Neuronal stem cell (in vitro differentiated cells): ENCODE results near the gene SETD7.

Experiments used
- DNase-seq: peaks from one replicate; pipeline ENCODE4 v3.0.0-alpha.2; 2013; ENCODE audit warnings: low spot score
- H2AFZ ChIP-seq: one replicate; pipeline ENCODE4 v1.6.1; 2013; ENCODE audit warnings: mild to moderate bottlenecking, low read length, inconsistent platforms
- H2AK5ac ChIP-seq: 2 replicates; pipeline ENCODE4 v1.6.1; 2013; ENCODE audit warnings: low read depth, mild to moderate bottlenecking, inconsistent platforms, low read length, moderate library complexity, mixed read lengths
- H2BK120ac ChIP-seq: 2 replicates; pipeline ENCODE4 v1.6.1; 2013; ENCODE audit warnings: low read depth, mild to moderate bottlenecking, inconsistent platforms, low read length, moderate library complexity, mixed read lengths
- H2BK12ac ChIP-seq: one replicate; pipeline ENCODE4 v1.6.1; 2013; ENCODE audit warnings: low read length, inconsistent platforms
- H2BK15ac ChIP-seq: 2 replicates; pipeline ENCODE4 v1.6.1; 2013; ENCODE audit warnings: mild to moderate bottlenecking, low read length, inconsistent platforms, mixed read lengths
- H2BK5ac ChIP-seq: one replicate; pipeline ENCODE4 v1.6.1; 2013; ENCODE audit warnings: inconsistent platforms, mild to moderate bottlenecking, low read length, moderate library complexity
- H3K14ac ChIP-seq: one replicate; pipeline ENCODE4 v1.6.1; 2013; ENCODE audit warnings: low read length, inconsistent platforms
- H3K18ac ChIP-seq: 2 replicates; pipeline ENCODE4 v1.6.1; 2013; ENCODE audit warnings: low read length, inconsistent platforms
- H3K23ac ChIP-seq: 2 replicates; pipeline ENCODE4 v1.6.1; 2013; ENCODE audit warnings: low read depth, mild to moderate bottlenecking, mixed read lengths, low read length, inconsistent platforms; ENCODE audit not compliant: poor library complexity
- H3K27ac ChIP-seq: replicated peaks from 3 replicates; pipeline ENCODE4 v1.5.1; 2013; ENCODE audit warnings: low read length, inconsistent platforms
- H3K27me3 ChIP-seq, 3 experiments: 2 replicates each; pipeline ENCODE4 v1.6.1; 2013; ENCODE audit warnings: low read length in 3 of 3, mild to moderate bottlenecking in 2 of 3, inconsistent platforms in 1 of 3, low read depth in 1 of 3, mixed read lengths in 1 of 3, moderate library complexity in 1 of 3; ENCODE audit not compliant: control insufficient read depth in 3 of 3, insufficient read depth in 3 of 3
- H3K36me3 ChIP-seq, 2 donors: replicated peaks in 1 of 2; 2 replicates each; pipeline ENCODE4 v1.6.1; 2013; ENCODE audit warnings: low read length in 2 of 2; ENCODE audit not compliant: control insufficient read depth in 2 of 2, insufficient read depth in 2 of 2
- H3K4ac ChIP-seq: 2 replicates; pipeline ENCODE4 v1.6.1; 2013; ENCODE audit warnings: inconsistent platforms, mild to moderate bottlenecking, low read length, moderate library complexity
- H3K4me1 ChIP-seq, 2 donors: 1 replicate in 1 of 2; 2 replicates in 1 of 2; pipeline ENCODE4 v1.6.1; 2013; ENCODE audit warnings: low read length in 2 of 2, low read depth in 1 of 2; ENCODE audit not compliant: control insufficient read depth in 2 of 2, insufficient read depth in 1 of 2
- H3K4me2 ChIP-seq: one replicate; pipeline ENCODE4 v1.6.1; 2013; ENCODE audit warnings: mild to moderate bottlenecking, low read length, inconsistent platforms; ENCODE audit not compliant: insufficient read depth, poor library complexity, severe bottlenecking
- H3K4me3 ChIP-seq, 2 donors: 2 replicates each; pipeline ENCODE4 v1.5.1; 2013; ENCODE audit warnings: low read length in 2 of 2, mild to moderate bottlenecking in 2 of 2, inconsistent platforms in 1 of 2, moderate library complexity in 1 of 2
- H3K79me1 ChIP-seq: one replicate; pipeline ENCODE4 v1.6.1; 2013; ENCODE audit warnings: low read depth, mild to moderate bottlenecking, inconsistent platforms, low read length, moderate library complexity
- H3K9ac ChIP-seq: one replicate; pipeline ENCODE4 v1.6.1; 2013; ENCODE audit warnings: mild to moderate bottlenecking, low read depth, low read length, inconsistent platforms; ENCODE audit not compliant: poor library complexity
- H3K9me3 ChIP-seq, 2 donors: replicated peaks in 1 of 2; 2 replicates each; pipeline versions ENCODE3 to v1.6.1; 2013; ENCODE audit warnings: low read length in 2 of 2, mild to moderate bottlenecking in 2 of 2, inconsistent platforms in 1 of 2, low read depth in 1 of 2, mixed read lengths in 1 of 2, moderate library complexity in 1 of 2; ENCODE audit not compliant: control insufficient read depth in 2 of 2, insufficient read depth in 1 of 2
- H4K8ac ChIP-seq: one replicate; pipeline ENCODE4 v1.6.1; 2013; ENCODE audit warnings: low read depth, mild to moderate bottlenecking, inconsistent platforms, low read length, moderate library complexity
- H4K91ac ChIP-seq: one replicate; pipeline ENCODE4 v1.6.1; 2013; ENCODE audit warnings: low read length, low read depth, mild to moderate bottlenecking, inconsistent platforms; ENCODE audit not compliant: poor library complexity
- WGBS, 2 donors: extraction: QIAGEN DNeasy Blood & Tissue Kit; methylation state at CpG; one replicate each; pipeline ENCODE4 v1.1.7; 2013; ENCODE audit warnings: missing lambda C conversion rate in 2 of 2, mixed read lengths in 1 of 2; ENCODE audit not compliant: insufficient read length in 2 of 2, insufficient replicate concordance in 1 of 2; ENCODE audit errors: extremely low coverage in 2 of 2; 5-methylcytosine and 5-hydroxymethylcytosine counted together

Gene SETD7

DNA sequence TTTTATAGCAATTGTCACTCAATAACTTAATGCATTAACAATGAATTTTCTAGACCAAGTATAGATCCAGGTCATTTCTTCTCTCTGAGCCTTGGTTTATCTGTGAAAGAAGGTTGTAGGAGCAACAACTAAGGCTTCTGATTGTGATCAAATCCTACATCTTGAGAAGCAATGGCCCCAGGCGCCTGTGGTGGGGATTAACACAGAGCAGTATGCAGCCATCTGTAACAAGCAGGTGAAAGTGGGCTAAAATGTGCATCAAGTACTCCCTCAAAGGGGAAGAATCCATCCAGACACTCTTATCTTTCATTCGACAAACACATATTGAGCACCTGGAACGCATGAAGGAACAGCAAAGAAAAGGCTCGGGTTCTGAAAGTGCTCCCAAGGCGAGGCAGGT, 19.1 kb upstream of the SETD7 start:
- Histone ChIP-seq H3K4me3 (no peak overlapping the region), H3K4ac (no peak overlapping the region), H4K91ac (no peak overlapping the region), H3K9ac (no peak overlapping the region), H3K27me3 (peaks cover 0 to 4% (median 0%) of the 10 kb centered on the region in 3 experiments), H2BK120ac (no peak overlapping the region), H2BK5ac (no peak overlapping the region), H2AFZ (no peak overlapping the region), H2BK15ac (no peak overlapping the region), H3K36me3 (no peaks in the 10 kb centered on the region), H3K27ac (no peak overlapping the region), H4K8ac (no peak overlapping the region), H3K18ac (no peak overlapping the region), H2BK12ac (no peak overlapping the region), H3K9me3 (no peaks in the 10 kb centered on the region), H3K23ac (no peak overlapping the region), H3K4me1 (peaks cover 0 to 2% of the 10 kb centered on the region in 2 donors), H3K4me2 (no peak overlapping the region), H2AK5ac (no peak overlapping the region), H3K79me1 (no peaks in the 10 kb centered on the region), H3K14ac (no peak overlapping the region)
- no CpG with 5 or more reads among the region's 5 CpGs for WGBS, 2 donors
- DNase-seq, result no peak

DNA sequence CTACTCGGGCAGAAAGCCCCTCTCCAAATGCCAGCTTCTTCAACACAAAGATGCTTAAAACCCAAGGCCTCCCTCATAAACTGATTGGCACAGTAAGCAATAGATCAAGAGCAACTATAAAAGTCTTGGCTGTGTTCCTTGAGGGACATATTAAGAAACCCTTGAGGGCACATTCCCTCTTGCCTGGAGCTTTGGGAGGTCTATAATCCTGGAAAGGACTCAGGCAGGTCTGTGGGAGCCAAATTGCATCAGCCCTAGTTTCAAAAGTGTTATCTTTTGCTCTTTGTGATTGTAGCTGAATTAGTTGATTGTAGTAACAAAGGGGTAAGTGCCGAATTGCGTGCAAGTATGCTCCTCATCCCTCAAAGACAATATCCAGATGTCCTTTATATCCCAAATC, 18.6 kb upstream of the SETD7 start:
- H2BK12ac ChIP-seq, result no peak overlapping the region
- H3K27ac ChIP-seq, result no peak overlapping the region
- H3K4me3 ChIP-seq, result no peak overlapping the region
- WGBS, 2 donors, result no CpG with 5 or more reads among the region's 3 CpGs
- no peak overlapping the region for H2BK120ac ChIP-seq
- no peak overlapping the region for H2BK5ac ChIP-seq
- H3K79me1 ChIP-seq, result no peaks in the 10 kb centered on the region
- peaks cover 0 to 4% (median 0%) of the 10 kb centered on the region in 3 experiments for H3K27me3 ChIP-seq
- H3K18ac ChIP-seq, result no peak overlapping the region
- no peak overlapping the region for H3K23ac ChIP-seq
- DNase-seq, result no peak
- no peak overlapping the region for H2AFZ ChIP-seq
- H4K91ac ChIP-seq, result no peak overlapping the region
- no peak overlapping the region for H2BK15ac ChIP-seq
- H3K36me3 ChIP-seq, result no peaks in the 10 kb centered on the region
- H3K9me3 ChIP-seq, result no peaks in the 10 kb centered on the region
- peaks cover 0 to 2% of the 10 kb centered on the region in 2 donors for H3K4me1 ChIP-seq
- no peak overlapping the region for H4K8ac ChIP-seq
- H3K9ac ChIP-seq, result no peak overlapping the region
- H3K14ac ChIP-seq, result no peak overlapping the region
- H3K4ac ChIP-seq, result no peak overlapping the region
- H2AK5ac ChIP-seq, result no peak overlapping the region
- H3K4me2 ChIP-seq, result no peak overlapping the region

DNA sequence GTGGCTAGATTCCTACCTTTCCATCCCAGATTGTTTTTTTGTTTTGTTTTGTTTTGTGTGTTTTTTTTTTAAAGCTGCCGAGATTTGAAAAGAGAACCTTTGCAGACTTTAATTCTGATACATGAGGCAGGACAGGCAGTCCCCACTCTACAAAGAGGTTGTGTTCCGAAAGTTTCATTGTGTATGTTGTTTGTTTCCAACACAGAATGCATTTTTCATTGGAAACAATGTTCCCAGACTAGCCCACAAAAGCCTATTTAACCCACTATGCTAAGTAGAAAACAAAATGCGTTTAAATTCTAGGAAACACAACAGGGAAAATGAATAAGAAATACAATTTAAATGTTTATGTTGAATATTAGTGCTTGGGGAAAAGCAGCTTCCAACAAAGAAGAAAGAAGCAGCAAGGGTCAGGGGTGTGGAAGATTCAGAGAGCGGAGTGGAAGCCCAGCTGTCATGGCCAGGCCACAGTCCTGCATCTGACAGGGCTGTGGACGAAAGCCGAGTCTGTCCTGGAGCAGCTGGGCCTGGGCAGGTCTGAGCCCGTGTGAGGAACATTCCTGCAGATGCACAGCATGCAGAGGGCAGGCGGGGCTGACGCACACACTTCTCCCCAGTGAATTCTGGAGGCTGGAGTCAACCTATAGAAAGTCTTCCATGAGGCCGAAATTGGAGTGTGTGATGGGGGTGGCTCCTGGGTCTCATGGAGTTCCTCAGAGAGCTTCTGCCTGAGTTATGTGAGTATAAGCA, 12.4 kb upstream of the SETD7 start:
- Histone ChIP-seq H2BK120ac (no peak overlapping the region), H3K27ac (no peak overlapping the region)
- no peak for DNase-seq

DNA sequence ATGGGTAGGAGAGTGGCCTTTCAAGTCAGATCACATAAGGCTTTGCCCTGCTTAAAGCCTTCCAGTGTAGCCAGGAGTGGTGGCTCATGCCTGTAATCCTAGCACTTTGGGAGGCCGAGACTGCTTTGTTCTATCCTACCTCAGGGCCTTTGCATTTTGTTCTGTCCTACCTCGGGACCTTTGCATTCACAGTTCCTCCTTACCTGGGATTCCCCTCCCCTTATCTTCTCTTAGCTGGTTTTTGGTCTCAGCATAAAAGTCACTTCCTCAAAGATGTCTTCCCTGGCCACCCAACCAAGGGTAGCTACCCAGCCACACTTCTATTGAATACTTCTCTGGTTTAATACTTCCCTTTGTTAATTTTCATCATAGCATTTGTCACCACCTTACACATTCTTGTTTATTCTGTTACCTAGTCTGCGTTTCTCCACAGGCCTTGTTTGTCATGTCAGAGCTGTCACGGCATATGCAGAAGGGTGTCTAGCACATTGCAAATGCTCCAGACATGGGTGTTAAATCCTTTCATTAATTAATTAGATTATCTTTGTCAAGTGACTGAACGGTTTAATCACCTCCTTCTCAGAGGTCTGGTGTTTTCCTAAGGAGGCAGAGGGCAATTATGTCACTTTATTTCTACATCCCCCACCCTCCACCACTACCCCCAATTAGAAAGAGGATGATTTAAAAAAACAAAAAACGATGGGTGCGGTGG, 11.3 kb upstream of the SETD7 start:
- no peak overlapping the region for H3K4ac ChIP-seq
- H3K4me2 ChIP-seq, result no peak overlapping the region
- no peaks in the 10 kb centered on the region for H3K79me1 ChIP-seq
- no peak overlapping the region for H2BK12ac ChIP-seq
- no peaks in the 10 kb centered on the region for H3K36me3 ChIP-seq
- H3K9ac ChIP-seq, result no peak overlapping the region
- no peak overlapping the region for H3K4me3 ChIP-seq
- no peak for DNase-seq
- H3K18ac ChIP-seq, result no peak overlapping the region
- H2AK5ac ChIP-seq, result no peak overlapping the region
- WGBS, 2 donors, result no CpG with 5 or more reads among the region's 7 CpGs
- H4K91ac ChIP-seq, result no peak overlapping the region
- H2BK15ac ChIP-seq, result no peak overlapping the region
- no peak overlapping the region for H3K14ac ChIP-seq
- H2BK120ac ChIP-seq, result no peak overlapping the region
- no peak overlapping the region for H2BK5ac ChIP-seq
- no peaks in the 10 kb centered on the region for H3K9me3 ChIP-seq
- H3K27ac ChIP-seq, result no peak overlapping the region
- no peak overlapping the region for H3K23ac ChIP-seq
- no peak overlapping the region for H4K8ac ChIP-seq
- H3K4me1 ChIP-seq, result peaks cover 0 to 2% of the 10 kb centered on the region in 2 donors
- H3K27me3 ChIP-seq, result peaks cover 0 to 17% (median 0%) of the 10 kb centered on the region in 3 experiments
- H2AFZ ChIP-seq, result no peak overlapping the region

More for the DNA sequence above, 12.4 kb upstream of the SETD7 start:
- no peak overlapping the region for H2BK5ac ChIP-seq
- H3K18ac ChIP-seq, result no peak overlapping the region
- peaks cover 0 to 2% of the 10 kb centered on the region in 2 donors for H3K4me1 ChIP-seq
- H3K9ac ChIP-seq, result no peak overlapping the region
- H3K9me3 ChIP-seq, result no peaks in the 10 kb centered on the region
- no peak overlapping the region for H2AK5ac ChIP-seq
- H3K4me2 ChIP-seq, result no peak overlapping the region
- no CpG with 5 or more reads among the region's 10 CpGs for WGBS, 2 donors
- peaks cover 0 to 13% (median 0%) of the 10 kb centered on the region in 3 experiments for H3K27me3 ChIP-seq
- no peak overlapping the region for H3K4ac ChIP-seq
- no peak overlapping the region for H4K91ac ChIP-seq
- no peak overlapping the region for H3K14ac ChIP-seq
- no peak overlapping the region for H2BK12ac ChIP-seq
- no peak overlapping the region for H4K8ac ChIP-seq
- no peaks in the 10 kb centered on the region for H3K36me3 ChIP-seq
- no peak overlapping the region for H2BK15ac ChIP-seq
- H3K4me3 ChIP-seq, result no peak overlapping the region
- peak overlapping the region; percentile 40 for H2AFZ ChIP-seq
- no peaks in the 10 kb centered on the region for H3K79me1 ChIP-seq
- H3K23ac ChIP-seq, result no peak overlapping the region
